Activated CD8-positive, alpha-beta memory T cell treated with anti-CD3 and anti-CD28 coated beads for 4 hours (primary cell): ENCODE data around the gene AMIGO1.
A peak's percentile ranks its signal among the peaks of the same experiment; 100 is the strongest.

Experiments
- DNase-seq, 2 donors: peaks; one replicate each; pipeline ENCODE4 v3.0.0-alpha.2; 2020; ENCODE audit warnings: low read depth in 2 of 2

AMIGO1 gene

DNA sequence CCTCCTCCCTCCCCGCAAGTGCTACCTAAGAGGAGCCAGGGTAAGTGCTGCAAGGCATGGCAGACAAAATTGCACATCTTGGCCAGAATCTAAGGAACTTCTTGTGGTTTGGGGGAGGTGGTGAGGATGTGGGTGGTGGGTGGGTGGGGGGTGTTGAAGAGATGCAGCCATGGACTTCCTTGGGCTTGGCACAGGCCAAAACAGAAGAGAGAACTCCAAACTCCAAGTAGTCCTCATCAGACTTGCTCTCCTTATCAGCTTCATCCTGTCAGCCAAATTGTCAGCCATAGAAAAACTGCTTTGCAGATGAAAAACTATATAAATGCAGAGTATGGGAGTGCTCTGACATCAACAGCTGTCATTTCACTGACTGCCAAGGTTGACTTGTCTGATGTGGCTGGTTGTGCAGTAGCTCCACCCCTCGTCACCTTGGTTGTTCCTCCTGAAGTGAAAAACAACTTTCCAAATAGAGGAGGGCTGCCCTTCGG is 7.1 kb downstream of the AMIGO1 start:
- peak in 1 of 2 donors; percentile 35 for DNase-seq

DNA sequence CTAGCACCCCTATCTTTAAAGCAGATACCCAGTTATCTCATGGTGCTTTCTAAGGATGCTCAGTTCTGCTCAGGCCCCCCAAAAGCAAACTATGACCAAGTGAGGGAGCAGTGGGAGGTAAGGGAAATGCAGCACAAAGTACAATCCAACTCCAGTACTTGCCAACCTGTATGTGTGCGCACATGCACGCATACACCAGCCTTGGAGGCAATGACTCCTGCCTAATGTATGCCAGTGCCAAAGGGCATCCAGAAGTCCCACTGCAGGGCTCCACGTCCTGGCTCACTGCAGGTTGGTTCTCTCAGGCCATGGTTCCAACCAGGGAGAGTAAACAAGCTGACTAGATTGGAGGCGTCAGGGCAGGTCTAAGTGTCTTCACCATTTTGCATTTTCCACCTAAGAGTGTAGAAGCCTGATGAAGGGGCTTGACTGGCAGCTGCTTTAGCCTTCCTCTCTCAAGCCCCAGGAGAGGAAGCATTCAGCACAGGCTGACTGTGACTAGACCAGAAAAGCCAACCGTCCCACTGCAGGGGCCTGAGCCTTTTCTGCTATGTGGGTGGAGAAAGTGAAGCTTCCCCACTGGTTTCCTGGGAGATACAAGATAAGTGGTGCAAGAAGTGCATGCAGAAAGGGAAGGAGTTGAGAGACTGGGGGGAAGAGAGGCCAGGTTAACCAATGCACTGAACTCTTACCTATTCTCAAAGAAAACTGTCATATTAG is 7.7 kb downstream of the AMIGO1 start:
- no peak for DNase-seq

DNA sequence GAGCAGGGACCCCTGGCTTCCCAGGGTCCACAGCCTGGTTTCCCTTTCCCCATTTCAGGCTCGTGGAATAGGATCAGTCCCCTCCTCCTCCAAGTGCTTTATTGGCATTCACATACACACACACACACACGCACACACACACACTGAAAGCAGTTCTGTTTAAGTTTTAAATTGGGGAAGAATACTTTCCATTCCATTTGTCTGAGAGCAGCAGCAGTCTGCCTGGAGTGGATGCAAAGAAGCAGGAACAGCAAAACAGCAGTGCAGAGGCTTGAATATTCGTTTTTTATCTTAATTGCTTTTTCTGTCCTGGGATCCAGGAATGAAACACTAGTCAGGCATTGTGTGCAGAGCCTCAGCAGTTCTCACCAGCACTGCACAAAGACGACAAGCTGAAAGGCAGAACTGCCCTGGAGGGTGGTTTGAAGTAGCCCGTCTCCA is 8.6 kb downstream of the AMIGO1 start:
- no peak for DNase-seq

DNA sequence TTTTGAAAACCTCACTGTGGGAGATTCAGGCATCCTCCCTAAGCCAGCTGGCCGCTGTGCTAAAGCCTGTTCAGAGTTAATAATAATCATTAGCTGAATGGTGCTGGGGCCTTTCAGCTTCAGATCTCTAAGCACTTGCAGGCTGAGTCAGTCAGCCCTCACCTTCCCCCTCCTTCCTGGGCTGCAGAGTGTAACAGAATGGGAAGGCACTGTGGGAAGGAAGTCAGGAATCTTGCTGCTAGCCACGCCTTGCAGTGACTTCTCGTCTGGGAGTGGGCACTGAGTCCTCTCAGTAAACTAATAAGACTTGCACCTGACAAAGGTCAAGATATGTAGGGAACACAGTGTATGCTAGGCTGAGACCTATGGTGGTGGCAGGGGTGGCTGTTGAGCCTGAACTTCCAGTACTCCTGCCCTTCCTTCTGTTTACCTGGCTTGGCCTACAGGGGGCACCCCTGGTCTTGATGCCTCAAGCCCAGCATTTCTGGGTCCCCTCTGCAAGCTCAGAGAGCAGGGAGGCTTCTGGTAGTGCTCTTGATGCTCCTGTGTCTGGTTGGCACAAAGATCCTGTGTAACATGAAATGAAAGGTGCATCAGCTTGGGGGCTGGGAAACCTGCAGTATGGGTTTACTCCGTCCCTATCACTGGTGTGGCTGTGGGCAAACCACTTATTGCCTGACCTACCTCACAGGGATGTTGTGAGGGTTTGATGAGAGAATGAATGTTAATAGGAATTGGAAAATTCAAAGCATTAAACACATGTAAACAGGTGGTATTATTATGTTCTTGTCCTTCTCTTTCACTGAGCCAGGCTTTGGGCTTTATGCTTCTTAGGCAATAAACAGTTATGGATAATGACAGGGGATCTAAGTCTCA is 9.6 kb downstream of the AMIGO1 start:
- no peak for DNase-seq

DNA sequence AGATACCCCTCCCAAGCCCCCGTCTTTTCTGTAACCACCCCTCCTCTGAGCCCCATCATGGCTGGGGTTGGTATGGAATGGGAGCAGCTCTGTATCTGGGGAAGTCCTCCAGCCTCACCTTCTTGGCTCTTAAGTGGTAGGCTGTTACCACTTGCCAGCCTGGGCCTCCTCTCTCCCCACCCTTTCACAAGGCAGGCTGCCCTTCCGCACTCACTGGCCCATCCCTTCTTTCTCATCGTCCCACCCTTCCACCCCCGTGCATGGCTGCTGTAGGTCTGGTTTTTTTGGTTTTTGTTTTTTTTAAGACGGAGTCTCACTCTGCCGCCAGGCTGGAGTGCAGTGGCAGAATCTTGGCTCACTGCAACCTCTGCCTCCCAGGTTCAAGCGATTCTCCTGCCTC is 10.4 kb downstream of the AMIGO1 start:
- no peak for DNase-seq

DNA sequence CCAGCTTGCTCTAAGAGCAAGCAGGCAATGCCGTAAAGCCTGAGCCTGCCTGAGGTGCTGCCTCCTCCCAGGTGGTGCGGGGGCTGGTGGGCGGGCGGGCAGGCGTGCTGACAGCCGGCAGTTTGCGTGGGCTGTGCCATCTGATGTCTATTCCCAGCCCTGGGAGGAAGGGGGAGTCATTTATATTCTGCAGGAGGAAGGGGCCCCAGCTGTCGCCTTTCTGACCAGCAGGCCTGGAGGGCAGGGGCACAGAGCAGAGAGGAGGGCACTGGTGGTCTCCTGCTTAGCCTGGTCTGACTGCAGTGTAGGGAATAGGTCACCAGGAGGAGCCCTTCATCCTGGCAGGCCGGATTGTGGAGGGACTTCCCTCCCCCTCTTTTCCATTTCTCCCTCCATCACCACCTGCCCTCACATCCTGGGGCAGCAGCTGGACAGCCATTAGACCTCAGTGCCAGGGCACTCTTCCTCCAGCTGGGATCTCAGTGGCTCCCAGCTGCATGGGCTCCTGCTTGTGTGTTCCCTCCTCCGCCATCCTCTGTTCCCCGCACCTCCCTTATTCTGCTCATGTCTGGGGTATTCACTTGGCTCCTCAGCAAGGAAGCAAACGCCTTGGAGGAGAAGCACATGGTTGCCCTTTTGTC is 11.2 kb downstream of the AMIGO1 start:
- DNase-seq = no peak

DNA sequence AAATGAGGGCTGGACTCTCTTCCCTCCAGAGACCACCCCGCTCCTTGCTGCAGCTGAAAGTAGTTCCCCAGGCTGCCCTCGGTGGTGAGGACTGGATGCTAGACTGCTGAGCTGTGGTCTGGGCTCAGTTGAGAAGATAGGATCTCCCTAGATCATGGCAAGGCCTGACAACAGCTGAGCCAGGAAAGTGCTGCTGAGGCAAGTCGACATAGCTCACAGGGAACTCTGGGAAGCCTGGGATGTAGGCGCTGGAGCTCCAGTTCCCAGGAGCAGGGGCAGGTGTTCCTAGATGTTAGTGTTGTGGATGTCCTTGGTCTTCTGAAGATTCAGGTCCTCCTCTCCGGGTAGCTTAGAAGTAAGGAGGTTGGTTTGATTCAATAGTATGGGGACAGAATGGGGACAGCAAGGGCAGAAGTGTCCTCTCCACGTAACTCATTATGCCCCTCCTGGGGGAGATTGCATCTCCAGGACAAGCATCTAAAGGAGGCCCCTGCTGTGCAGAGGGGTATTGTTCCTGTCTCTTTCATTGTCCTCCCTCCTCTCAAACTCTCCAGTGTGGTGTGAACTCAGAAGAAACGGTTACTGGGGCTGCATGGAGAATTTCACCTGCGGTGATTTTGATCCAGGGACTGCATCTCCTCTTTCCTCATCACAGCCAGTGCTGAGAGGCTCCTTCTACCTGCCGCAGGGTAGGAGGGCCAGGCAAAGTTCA is 11.9 kb downstream of the AMIGO1 start:
- no peak for DNase-seq

DNA sequence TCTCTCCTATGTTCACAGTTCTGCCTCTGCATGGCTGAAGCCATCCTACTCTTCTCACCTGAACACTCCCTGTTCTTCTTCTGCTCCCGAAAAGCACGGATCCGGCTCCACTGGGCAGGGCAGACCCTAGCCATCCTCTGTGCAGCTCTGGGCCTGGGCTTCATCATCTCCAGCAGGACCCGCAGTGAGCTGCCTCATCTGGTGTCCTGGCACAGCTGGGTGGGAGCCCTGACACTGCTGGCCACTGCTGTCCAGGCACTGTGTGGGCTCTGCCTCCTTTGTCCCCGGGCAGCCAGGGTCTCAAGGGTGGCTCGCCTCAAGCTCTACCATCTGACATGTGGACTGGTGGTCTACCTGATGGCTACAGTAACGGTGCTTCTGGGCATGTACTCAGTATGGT is 13.8 kb downstream of the AMIGO1 start:
- DNase-seq = no peak

DNA sequence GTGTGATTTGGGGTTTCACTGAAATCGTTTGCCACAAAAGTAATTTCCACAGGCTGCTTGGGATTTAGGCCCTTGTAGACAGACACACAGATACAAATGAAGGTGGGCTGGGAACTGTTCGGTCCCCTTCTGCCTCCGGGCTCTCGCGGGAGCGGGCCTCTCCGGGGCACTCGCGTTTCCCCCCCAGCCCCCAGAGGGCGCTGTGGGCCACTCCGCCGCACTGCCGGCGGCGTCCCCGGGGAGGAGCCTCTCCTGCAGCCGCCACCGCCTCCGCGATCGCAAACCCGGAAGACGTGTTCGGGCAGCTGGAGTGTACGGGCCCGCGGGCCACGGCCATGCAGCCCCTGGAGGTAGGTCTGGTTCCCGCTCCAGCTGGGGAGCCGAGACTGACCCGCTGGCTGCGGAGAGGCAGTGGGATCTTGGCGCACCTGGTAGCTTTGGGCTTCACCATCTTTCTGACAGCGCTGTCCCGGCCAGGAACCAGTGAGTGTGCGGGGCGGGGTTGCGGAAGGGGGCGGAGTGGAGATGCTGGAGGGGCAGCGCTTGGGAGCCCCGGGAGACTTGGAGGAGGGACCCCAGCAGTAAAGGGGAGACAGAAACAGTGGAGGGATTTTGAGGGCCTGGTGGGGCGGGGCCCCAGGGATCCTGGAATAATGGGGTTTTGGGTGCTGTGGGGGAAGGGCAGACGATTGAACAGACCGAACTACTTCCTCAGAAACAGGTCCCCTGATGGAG is 15.6 kb downstream of the AMIGO1 start, which contains the start of gene CYB561D1:
TSS of gene CYB561D1 (plus strand) at position 290 of the 735 bp plus-strand sequence. CDS start at position 336, 46 bp downstream.
- peak; percentile 73 to 83 for DNase-seq

DNA sequence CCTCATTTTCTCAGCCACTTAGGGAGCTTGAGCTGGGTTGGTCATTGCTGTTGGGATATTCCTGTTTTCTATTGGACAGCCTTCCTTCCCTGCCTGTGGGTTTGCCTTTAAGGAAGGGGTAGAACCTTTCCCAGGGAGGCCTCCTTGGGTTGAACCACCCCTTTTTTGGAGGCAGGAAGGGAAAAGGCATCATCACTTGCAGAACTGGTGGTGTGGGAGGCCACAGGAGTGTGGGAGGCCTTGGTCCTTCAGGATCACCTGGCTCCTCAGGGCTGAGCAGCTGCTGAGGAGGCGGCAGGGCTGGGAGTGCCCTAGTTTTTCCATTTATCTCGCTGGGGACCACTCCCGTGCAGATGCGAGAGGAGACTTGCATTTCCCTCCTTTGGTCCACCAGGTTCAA is 16.3 kb downstream of the AMIGO1 start:
- DNase-seq = no peak

DNA sequence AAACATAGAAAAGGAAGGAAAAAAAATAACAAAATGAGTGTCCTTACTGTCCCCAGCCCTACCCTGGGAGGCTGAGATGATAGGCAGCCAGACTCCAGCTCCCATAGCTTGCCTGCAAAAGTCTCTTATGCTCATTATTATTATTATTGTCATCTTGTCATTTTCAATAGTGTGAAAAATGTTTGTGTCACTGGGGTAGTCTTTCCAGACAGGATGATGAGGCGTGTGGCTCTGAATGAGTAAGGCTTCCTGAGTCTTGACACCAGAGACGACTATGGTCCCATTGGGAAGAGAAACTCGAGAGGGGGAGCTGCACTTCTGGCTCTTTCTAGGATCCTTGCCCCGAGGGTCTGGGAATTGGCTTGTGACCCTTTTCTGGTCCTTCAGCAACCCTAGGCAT is 16.7 kb downstream of the AMIGO1 start:
- no peak for DNase-seq

DNA sequence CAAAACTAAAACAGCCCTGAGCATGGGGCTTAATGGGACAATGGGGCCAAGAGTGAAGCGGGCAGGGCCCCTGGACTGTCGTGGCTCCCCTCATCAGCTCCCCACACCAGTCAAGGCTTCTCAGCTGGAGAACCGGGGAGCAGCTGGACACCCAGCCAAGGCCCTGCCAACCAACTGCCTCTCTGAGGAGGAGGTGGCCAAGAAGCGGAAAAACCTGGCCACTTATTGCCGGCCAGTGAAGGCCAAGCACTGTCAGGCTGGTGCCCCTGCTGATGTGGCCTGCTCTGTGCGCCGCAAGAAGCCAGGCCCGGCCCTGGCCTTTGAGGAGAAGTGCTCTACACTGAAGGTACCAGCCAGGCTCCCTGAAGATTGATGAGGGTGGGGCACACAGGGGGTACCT is 18.2 kb downstream of the AMIGO1 start:
- no peak for DNase-seq

DNA sequence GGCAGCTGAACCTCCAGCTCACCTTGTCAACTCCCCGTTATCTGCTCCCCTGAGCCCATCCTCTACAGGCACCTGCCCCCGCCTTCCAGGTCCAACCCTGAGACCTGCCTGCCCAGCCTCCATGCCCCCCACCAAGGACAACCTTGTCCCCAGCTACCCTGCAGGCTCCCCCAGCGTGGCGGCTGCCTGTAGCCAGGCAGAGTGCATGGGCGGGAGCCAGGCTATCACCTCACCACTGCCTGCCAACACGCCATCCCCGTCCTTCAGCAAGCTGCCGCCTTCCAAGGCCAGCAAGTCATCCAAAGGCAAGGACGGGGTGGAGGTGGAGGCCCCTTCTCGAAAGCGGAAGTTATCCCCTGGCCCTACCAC is 18.6 kb downstream of the AMIGO1 start:
- no peak for DNase-seq

DNA sequence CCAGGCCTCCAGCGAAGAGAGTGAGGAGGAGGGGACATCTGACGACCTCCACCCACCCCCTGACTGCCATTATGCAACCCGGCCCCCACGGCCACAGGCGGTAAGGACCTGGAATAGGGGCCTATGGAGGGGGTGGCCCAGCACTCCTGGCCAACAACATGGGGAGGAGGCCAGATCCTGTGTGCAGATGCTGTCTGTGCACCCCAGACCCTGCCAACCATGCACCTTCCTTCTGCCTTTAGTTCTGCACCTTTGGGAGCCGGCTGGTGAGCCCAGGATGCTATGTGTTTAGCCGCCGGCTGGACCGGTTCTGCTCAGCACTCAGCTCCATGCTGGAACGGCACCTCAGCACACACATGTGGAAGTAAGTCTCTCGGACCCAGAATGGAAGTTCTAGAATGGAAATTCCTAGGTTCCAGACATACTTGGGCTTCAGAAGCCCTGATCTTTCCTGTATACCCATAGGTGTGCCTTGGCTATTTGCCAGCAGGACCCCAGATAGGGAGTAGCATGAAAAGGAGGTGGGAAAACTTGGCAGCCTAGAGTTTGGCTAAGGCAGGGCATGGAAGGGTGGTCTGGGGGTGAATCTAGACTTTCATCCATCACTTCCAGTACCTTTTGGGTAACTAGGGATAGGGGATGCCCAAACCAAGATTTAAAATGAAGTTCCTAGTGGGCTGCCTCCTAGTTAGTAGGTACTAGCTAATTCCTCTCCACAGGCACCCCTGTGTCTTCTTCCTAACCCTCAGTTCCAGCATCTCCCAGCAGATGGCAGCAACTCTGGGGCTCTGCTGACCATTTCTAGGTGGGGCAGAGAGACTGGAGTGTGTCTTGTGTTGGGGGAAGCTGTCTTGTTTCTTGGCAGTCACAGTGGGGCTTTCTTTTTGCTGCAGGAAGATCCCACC is 19.2 kb downstream of the AMIGO1 start:
- peak; percentile 49 to 52 for DNase-seq

DNA sequence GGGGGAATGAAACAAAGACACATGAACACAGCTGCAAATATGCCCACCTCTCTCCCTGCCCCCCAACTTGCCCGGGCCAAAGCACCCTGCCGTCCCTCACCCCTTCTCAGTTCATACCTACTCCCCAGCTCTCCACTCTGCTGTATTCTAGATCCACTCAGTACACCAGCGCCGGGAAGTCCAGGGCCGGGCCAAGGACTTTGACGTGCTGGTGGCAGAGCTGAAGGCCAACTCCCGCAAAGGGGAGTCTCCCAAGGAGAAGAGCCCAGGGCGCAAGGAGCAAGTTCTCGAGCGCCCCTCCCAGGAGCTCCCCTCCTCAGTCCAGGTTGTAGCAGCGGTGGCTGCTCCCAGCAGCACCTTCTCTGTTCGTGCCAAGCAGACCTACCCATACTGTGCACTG is 20.8 kb downstream of the AMIGO1 start:
- no peak for DNase-seq

DNA sequence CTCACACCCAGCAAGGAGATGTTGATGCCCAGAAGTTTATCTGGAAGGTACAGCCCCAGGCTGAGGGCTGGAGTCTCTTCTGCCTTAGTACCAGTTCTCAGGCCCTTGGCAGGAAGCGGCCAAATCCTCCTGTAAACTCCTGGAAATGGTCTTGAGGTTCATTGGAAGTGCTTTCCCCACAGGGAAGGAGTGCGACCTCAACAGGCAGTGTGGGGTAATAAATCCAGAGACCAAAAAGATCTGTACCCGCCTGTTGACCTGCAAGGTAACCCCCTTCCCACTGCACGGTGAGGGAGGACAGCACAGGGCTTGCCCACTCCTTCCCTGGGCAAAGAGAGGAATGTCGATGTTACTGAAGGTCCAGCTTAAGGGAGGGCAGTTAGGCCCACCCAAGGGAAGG is 21.3 kb downstream of the AMIGO1 start:
- DNase-seq = no peak

DNA sequence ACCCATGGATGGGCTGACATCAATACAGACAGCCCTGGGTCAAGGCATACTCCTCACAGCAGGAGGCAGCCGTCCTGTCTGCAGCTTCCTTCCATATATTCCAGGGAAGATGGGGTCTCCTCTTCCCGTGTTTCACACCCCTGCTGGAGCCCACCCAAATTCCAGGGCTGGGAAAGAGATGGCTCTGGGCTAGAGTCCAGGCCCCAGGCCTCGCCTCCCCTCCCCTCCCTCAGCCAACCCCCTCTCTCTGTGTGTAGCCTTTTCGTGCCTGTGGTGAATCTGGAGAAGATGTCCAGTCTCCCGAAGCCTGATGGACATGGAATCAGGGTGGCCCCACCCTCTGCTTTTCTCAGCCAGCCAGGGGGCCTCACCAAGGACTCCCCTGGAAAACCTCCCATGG is 22.3 kb downstream of the AMIGO1 start:
- DNase-seq = no peak

DNA sequence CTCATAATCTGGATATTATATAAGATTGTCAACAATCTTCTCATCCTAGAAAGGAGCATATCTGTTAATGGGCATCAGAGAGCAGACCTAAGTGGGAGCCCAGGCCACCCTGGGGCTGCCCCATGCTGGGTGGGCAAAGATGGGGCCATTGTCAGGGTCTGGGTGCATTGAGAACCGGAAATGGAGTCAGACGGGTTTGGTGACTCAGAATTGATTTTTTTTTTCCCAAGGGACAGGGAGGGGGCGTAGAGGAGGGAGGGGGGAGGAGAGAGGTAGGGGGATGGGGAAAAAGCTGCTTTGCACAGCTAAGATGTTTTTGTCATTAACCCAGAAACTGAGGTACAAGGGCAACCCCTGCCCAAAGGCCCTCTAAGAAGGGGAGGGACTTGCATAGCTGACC is 24.5 kb downstream of the AMIGO1 start:
- DNase-seq = no peak

DNA sequence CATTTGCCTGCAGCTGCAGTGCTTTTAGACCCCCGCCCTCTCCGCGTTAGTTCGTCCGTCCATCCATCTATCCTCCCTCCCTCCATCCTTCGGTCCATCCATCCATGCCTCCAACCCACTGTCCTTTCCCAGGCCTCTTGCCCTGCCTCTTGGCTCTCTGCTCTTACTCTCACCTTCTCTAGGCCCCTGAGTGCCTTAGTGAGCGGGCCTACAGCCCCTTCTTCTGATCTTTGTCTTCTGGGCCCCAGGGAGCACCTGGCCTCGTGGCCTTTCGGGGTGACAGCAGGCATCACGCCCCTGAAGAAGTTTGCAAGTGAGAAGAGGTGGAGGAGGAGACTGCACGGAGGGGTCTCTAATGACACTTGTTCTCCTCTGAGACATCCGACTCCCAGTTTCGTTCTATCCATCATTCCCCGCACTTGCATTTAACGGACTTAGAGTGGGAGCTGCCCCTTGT is 25.0 kb downstream of the AMIGO1 start:
- DNase-seq = no peak
